ENCODE results near the gene CCDC15.
"Not testable (repeated sequence)": the region's sequence is repeated elsewhere in the genome, so short reads cannot be mapped to it uniquely, and the experiment has no call there.

CCDC15 gene

GRCh38 chr11:125016413-125016812, 62.4 kb downstream of the CCDC15 start:
- no peak for DNase-seq

GRCh38 chr11:125020342-125020741, 66.3 kb downstream of the CCDC15 start:
- no peak for DNase-seq

- no peak for DNase-seq
Observed at GRCh38 chr11:125022551-125022950, 68.5 kb downstream of the CCDC15 start.

GRCh38 chr11:125025968-125026367, 72.0 kb downstream of the CCDC15 start:
- DNase-seq = no peak

GRCh38 chr11:125029431-125029830, 75.4 kb downstream of the CCDC15 start:
- not testable (repeated sequence) for DNase-seq

- no peak for DNase-seq
Observed at GRCh38 chr11:125036933-125037332, 82.9 kb downstream of the CCDC15 start.

GRCh38 chr11:125049164-125049792, 95.3 kb downstream of the CCDC15 start:
- DNase-seq = no peak

GRCh38 chr11:125052047-125052446, 98.0 kb downstream of the CCDC15 start:
- DNase-seq = no peak

GRCh38 chr11:125053167-125053566, 99.2 kb downstream of the CCDC15 start:
- no peak for DNase-seq

- DNase-seq = no peak
Observed at GRCh38 chr11:125055107-125055715, 101.2 kb downstream of the CCDC15 start.

- not testable (repeated sequence) for DNase-seq
Observed at GRCh38 chr11:125056111-125056510, 102.1 kb downstream of the CCDC15 start.

- no peak for DNase-seq
Observed at GRCh38 chr11:125056931-125057692, 103.1 kb downstream of the CCDC15 start.

- no peak for DNase-seq
Observed at GRCh38 chr11:125057693-125058016, 103.7 kb downstream of the CCDC15 start.

- no peak for DNase-seq
Observed at GRCh38 chr11:125061281-125061680, 107.3 kb downstream of the CCDC15 start.

GRCh38 chr11:125062218-125062930, 108.4 kb downstream of the CCDC15 start:
- no peak for DNase-seq

GRCh38 chr11:125062931-125063428, 109.0 kb downstream of the CCDC15 start, which contains the start of gene SLC37A2:
Gene SLC37A2 (plus strand): TSS chr11:125063305. CDS start chr11:125063368, 63 bp downstream.
- peak; percentile 55 for DNase-seq

GRCh38 chr11:125063429-125064043, 109.5 kb downstream of the CCDC15 start:
- DNase-seq = no peak

- no peak for DNase-seq
Observed at GRCh38 chr11:125064070-125064469, 110.1 kb downstream of the CCDC15 start.

- no peak for DNase-seq
Observed at GRCh38 chr11:125068368-125068767, 114.4 kb downstream of the CCDC15 start.

GRCh38 chr11:125069008-125069407, 115.0 kb downstream of the CCDC15 start:
- no peak for DNase-seq

- no peak for DNase-seq
Observed at GRCh38 chr11:125069796-125070195, 115.8 kb downstream of the CCDC15 start.

GRCh38 chr11:125070699-125071254, 116.8 kb downstream of the CCDC15 start:
- DNase-seq = no peak
